Suprapubic skin (tissue), 3 donors: Measurements from ENCODE around the gene LIMA1.
A peak's percentile ranks its signal among the peaks of the same experiment; 100 is the strongest.

Experiments
- CTCF ChIP-seq, 2 donors: fragments of 200-600 bp in 1 of 2; fragments of 450-650 bp in 1 of 2; sonication (generic) in 1 of 2; IDR thresholded peaks; one replicate each; pipeline ENCODE4 v1.5.1; 2016 to 2019; ENCODE audit warnings: antibody characterized with exemption in 2 of 2, mild to moderate bottlenecking in 1 of 2, moderate library complexity in 1 of 2
- EP300 ChIP-seq: sonication (generic); formaldehyde crosslinking; IDR thresholded peaks from one replicate; pipeline ENCODE4 v1.6.1; 2017; ENCODE audit warnings: antibody characterized with exemption
- POLR2A ChIP-seq, 2 donors: fragments of 450-650 bp; IDR thresholded peaks; one replicate each; pipeline ENCODE4 v1.6.1; 2017; ENCODE audit warnings: antibody characterized with exemption in 2 of 2, mild to moderate bottlenecking in 2 of 2, moderate library complexity in 2 of 2

DNA sequence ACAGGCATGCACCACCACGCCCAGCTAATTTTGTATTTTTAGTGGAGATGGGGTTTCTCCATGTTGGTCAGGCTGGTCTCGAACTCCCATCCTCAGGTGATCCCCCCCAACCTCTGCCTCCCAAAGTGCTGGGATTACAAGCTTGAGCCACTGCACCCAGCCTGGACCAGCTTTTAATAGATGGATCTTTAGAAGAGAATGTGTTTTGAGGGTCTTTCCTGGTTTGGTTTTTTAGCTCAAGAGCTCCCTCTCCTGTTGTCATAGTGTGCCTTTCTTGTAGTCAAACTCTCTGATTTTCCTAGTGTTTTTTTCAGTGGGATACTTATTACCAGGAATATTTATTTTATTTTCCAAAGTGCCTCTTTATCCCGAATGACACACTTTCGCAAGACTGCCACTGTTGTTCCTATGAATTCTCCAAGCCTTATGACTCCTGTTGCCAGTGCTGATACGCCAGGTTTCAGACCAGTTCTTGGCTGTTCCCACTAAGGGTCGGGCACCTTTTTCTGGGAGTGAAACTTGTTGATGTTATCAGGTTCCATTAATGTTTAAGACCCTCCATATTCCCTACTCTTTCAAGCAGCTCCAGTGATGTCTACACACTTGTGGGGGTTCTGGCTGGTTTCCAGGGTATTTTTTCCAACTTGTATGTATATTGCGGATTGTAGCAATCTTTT, 31.5 kb upstream of the LIMA1 start:
- TF ChIP-seq CTCF (IDR thresholded peaks at IDR 0.05) (peak in 1 of 2 donors; percentile 26), POLR2A (IDR thresholded peaks at IDR 0.05) (no peak), EP300 (no peak)
